HCT116 (cell line): ENCODE measurements around the gene FBXO31. TPM values are rescaled to one million over a fixed set of nuclear protein-coding genes. Genes with fewer than 3 reads are reported as not detected.

Experiments used
- ATAC-seq: fragments of 200-7000 bp; cut with Tn5 transposase; 2 replicates; pipeline ENCODE4 v1.9.1; 2020; ENCODE audit warnings: mild to moderate bottlenecking, moderate library complexity
- BruUV-seq: library from RNA; stranded (reverse); fragments of 400-500 nt; replicated peaks from 2 replicates; lab custom pipeline; 2021; lab: Mats Ljungman, UMichigan
- CTCF ChIA-PET: fragments of 300-600 bp; sonication (Branson Sonifier 250); formaldehyde crosslinking; loops from one replicate; lab custom pipeline; 2021; ENCODE audit warnings: antibody characterized with exemption; lab: Charles Lee
- POLR2A ChIA-PET: fragments of 300-600, 350-600 bp; sonication (Branson Sonifier 250); formaldehyde crosslinking; loops from one replicate; lab custom pipeline; 2021; ENCODE audit warnings: antibody characterized with exemption; lab: Charles Lee
- RAD21 ChIA-PET, 2 experiments: fragments of 300-600 bp; sonication (Branson Sonifier 250); formaldehyde crosslinking; loops; one replicate each; lab custom pipeline; 2023; ENCODE audit warnings: low total read pairs in 2 of 2; ENCODE audit not compliant: uncharacterized antibody in 2 of 2, unreplicated experiment in 2 of 2, low non-redundant PET in 1 of 2; lab: Charles Lee
- DNase-seq: peaks from one replicate; pipeline ENCODE4 v3.0.0-alpha.2; 2010; ENCODE audit warnings: low read depth, low spot score
- H2AFZ ChIP-seq: fragments of 200-600 bp; shearing (Covaris generic), sonication (generic); 2 replicates; pipeline ENCODE4 v1.6.1; 2017; ENCODE audit warnings: low read depth, mixed run types, mixed read lengths, antibody characterized with exemption, low read length; ENCODE audit not compliant: poor library complexity, severe bottlenecking
- H3K27ac ChIP-seq: 2 replicates; pipeline ENCODE4 v1.5.1; 2012; ENCODE audit warnings: low read depth, low read length
- H3K27me3 ChIP-seq: fragments of 200-600 bp; sonication (generic); 2 replicates; pipeline ENCODE4 v1.6.1; 2016; ENCODE audit warnings: mixed run types, low read length, mixed read lengths; ENCODE audit not compliant: insufficient read depth
- H3K36me3 ChIP-seq, 2 experiments: fragments of 200-500 bp in 1 of 2; fragments of 200-600 bp in 1 of 2; sonication (Bioruptor generic) in 1 of 2; sonication (generic) in 1 of 2; 2 replicates each; pipeline versions ENCODE4 v1.5.1 to v1.6.1; 2014 to 2016; ENCODE audit warnings: low read length in 2 of 2, inconsistent platforms in 1 of 2, mixed read lengths in 1 of 2, mixed run types in 1 of 2; ENCODE audit not compliant: insufficient read depth in 2 of 2, control insufficient read depth in 1 of 2
- H3K4me1 ChIP-seq, 2 experiments: fragments of 200-600 bp in 1 of 2; sonication (generic) in 1 of 2; 2 replicates each; pipeline versions ENCODE4 v1.5.1 to v1.6.1; 2012 to 2017; ENCODE audit warnings: low read length in 2 of 2, inconsistent platforms in 1 of 2, mild to moderate bottlenecking in 1 of 2, mixed read lengths in 1 of 2, mixed run types in 1 of 2, moderate library complexity in 1 of 2; ENCODE audit not compliant: insufficient read depth in 2 of 2, control insufficient read depth in 1 of 2
- H3K4me2 ChIP-seq: fragments of 200-600 bp; sonication (generic); 2 replicates; pipeline ENCODE4 v1.6.1; 2017; ENCODE audit warnings: mixed run types, low read length, mixed read lengths
- H3K4me3 ChIP-seq, 2 experiments: fragments of 200-600 bp in 1 of 2; sonication (generic) in 1 of 2; replicated peaks in 1 of 2; 2 replicates each; pipeline ENCODE4 v1.5.1; 2011 to 2016; ENCODE audit warnings: low read length in 2 of 2, control low read depth in 1 of 2, low read depth in 1 of 2, mild to moderate bottlenecking in 1 of 2, mixed read lengths in 1 of 2, mixed run types in 1 of 2
- H3K79me2 ChIP-seq: fragments of 200-600 bp; sonication (generic); 2 replicates; pipeline ENCODE4 v1.6.1; 2017; ENCODE audit warnings: mild to moderate bottlenecking, mixed run types, low read length, moderate library complexity, mixed read lengths; ENCODE audit not compliant: insufficient read depth
- H3K9ac ChIP-seq: fragments of 200-600 bp; sonication (generic); 2 replicates; pipeline ENCODE4 v1.6.1; 2016; ENCODE audit warnings: low read length, mixed read lengths
- H3K9me2 ChIP-seq: fragments of 200-600 bp; sonication (generic), shearing (Covaris generic); 2 replicates; pipeline ENCODE4 v1.6.1; 2017; ENCODE audit warnings: mixed run types, mild to moderate bottlenecking, moderate library complexity; ENCODE audit not compliant: insufficient read depth
- H3K9me3 ChIP-seq, 2 experiments: fragments of 200-500 bp in 1 of 2; fragments of 200-600 bp in 1 of 2; sonication (Bioruptor generic) in 1 of 2; sonication (generic) in 1 of 2; 2 replicates each; pipeline ENCODE4 v1.6.1; 2014 to 2017; ENCODE audit warnings: low read length in 2 of 2, mixed read lengths in 2 of 2, inconsistent platforms in 1 of 2, low read depth in 1 of 2, mild to moderate bottlenecking in 1 of 2, mixed run types in 1 of 2, moderate library complexity in 1 of 2; ENCODE audit not compliant: control insufficient read depth in 1 of 2, insufficient read depth in 1 of 2
- H4K20me1 ChIP-seq: fragments of 200-600 bp; sonication (generic), shearing (Covaris generic); 2 replicates; pipeline ENCODE4 v1.6.1; 2017; ENCODE audit warnings: mixed run types, mild to moderate bottlenecking, moderate library complexity; ENCODE audit not compliant: insufficient read depth
- CBX3 ChIP-seq: IDR thresholded peaks from 2 replicates; pipeline ENCODE4 v1.6.1; 2012; ENCODE audit warnings: low read depth
- CTCF ChIP-seq, 3 experiments: fragments of 200-600 bp in 1 of 3; sonication (generic) in 1 of 3; IDR thresholded peaks in 2 of 3; conservative IDR thresholded peaks in 1 of 3; 2 replicates each; pipeline ENCODE4 v1.5.1; 2012 to 2017; ENCODE audit warnings: low read depth in 2 of 3, low read length in 2 of 3, antibody characterized with exemption in 1 of 3, borderline replicate concordance in 1 of 3, control low read depth in 1 of 3, mild to moderate bottlenecking in 1 of 3, mixed read lengths in 1 of 3, mixed run types in 1 of 3, moderate library complexity in 1 of 3; ENCODE audit not compliant: insufficient read depth in 1 of 3
- ELF1 ChIP-seq: IDR thresholded peaks from 2 replicates; pipeline ENCODE4 v1.6.1; 2012; ENCODE audit warnings: low read depth, borderline replicate concordance
- SRF ChIP-seq: IDR thresholded peaks from 2 replicates; pipeline ENCODE4 v1.6.1; 2012; ENCODE audit warnings: low read depth
- intact Hi-C: fragments of 100-400 bp; cut with micrococcal nuclease; formaldehyde crosslinking; loops from 2 replicates; pipeline ENCODE4 v1.10.0; 2022
- total RNA-seq: library from RNA; stranded (reverse); gene quantifications from one replicate; pipeline ENCODE4 v1.2.1, GENCODE V29; 2021; ENCODE audit not compliant: unreplicated experiment

Gene FBXO31
- total RNA-seq, 1 experiment from 2014 or later = 52.1 TPM

DNA sequence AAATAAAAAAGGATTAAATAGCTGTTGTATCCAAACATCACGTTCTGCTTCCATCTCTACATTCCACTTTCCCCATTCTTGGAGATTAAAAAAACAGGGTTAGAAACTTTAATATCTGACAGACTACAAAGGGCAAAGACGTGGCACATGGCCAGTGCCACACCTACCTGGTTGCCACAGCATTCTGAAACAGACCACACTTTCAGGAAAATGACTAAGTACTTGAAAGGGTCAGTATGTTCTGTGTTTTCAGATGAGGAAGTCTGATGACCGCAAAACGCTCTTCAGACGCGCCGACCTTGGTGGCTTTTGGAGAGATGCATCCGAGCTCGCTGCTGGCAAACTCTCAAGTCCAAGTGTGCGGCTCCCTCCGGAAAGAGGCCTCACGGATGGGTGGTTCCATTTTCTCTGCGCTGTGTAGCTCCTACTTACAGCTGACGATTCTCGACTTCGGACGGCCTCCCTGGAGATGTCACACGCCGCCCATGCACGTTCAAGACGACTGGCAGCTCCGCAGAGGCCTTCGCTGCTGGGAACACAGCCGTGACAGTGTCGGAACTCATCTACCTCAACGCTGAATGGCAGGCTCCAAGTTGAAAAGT is 24.0 kb upstream of the FBXO31 start (continued):
- TF ChIP-seq CTCF (IDR thresholded peaks at IDR 0.05 in 2 of 3, conservative IDR thresholded peaks at IDR 0.05 in 1 of 3; ENCODE audit: borderline replicate concordance in 1 of 3, insufficient read depth in 1 of 3, low read depth in 2 of 3, low read length in 2 of 3) (no peak), SRF (peak; percentile 77), CBX3 (peak; percentile 96), ELF1 (no peak; the same call in 1 of the 2 replicates)

GRCh38 chr16:87406495-87407088 is 23.0 kb upstream of the FBXO31 start:
- ChIA-PET POLR2A (interaction anchor here (1.3 to 2.0 kb wide), 3 partner anchors 12 to 18 kb away, joined by 6 to 13 read pairs (median 7); no protein-coding TSS in a partner anchor), RAD21 (no interaction called here), CTCF (interaction anchor here (0.9 to 2.1 kb wide), 7 partner anchors 10 to 230 kb away, joined by 3 to 28 read pairs (median 9); no protein-coding TSS in a partner anchor)
- Histone ChIP-seq H3K4me1 (peaks cover 24 to 42% of the 10 kb centered on the region in 2 experiments), H3K36me3 (peaks cover 18 to 23% of the 10 kb centered on the region in 2 experiments), H4K20me1 (peaks cover 25% of the 10 kb centered on the region), H3K27me3 (no peaks in the 10 kb centered on the region), H3K79me2 (no peaks in the 10 kb centered on the region), H2AFZ (no peak overlapping the region), H3K9me3 (no peaks in the 10 kb centered on the region), H3K9me2 (no peaks in the 10 kb centered on the region), H3K4me3 (no peak overlapping the region), H3K4me2 (peak overlapping the region; percentile 68), H3K9ac (no peak overlapping the region), H3K27ac (no peak overlapping the region)
- no peak for TF ChIP-seq CTCF (IDR thresholded peaks at IDR 0.05 in 2 of 3, conservative IDR thresholded peaks at IDR 0.05 in 1 of 3; ENCODE audit: borderline replicate concordance in 1 of 3, insufficient read depth in 1 of 3, low read depth in 2 of 3, low read length in 2 of 3)
- DNase-seq (no peak), ATAC-seq (no peak)
- BruUV-seq = no TSS peak
- intact Hi-C loops = loop anchor here (5.0 kb wide), 1 partner anchor 51 kb away; no protein-coding TSS in a partner anchor
